IMR-90 (cell line): ENCODE data around the gene RAI2. TPM values are rescaled to one million over a fixed set of nuclear protein-coding genes. Genes with fewer than 3 reads are reported as not detected.

Experiments
- ATAC-seq: fragments of 200-7000 bp; cut with Tn5 transposase; 2 replicates; pipeline ENCODE4 v1.9.1; 2020; ENCODE audit warnings: low read depth, mild to moderate bottlenecking, moderate library complexity
- BruUV-seq: library from RNA; stranded (reverse); fragments of 400-500 nt; replicated peaks from 2 replicates; lab custom pipeline; 2021; lab: Mats Ljungman, UMichigan
- CTCF ChIA-PET: fragments of 300-600 bp; formaldehyde crosslinking; extraction: SDS; loops from one replicate; lab custom pipeline; 2021; ENCODE audit warnings: antibody characterized with exemption; lab: Yijun Ruan, JAX
- POLR2A ChIA-PET: fragments of 300-600 bp; sonication (Branson Sonifier 250); formaldehyde crosslinking; loops from one replicate; lab custom pipeline; 2022; ENCODE audit warnings: antibody characterized with exemption; ENCODE audit not compliant: unreplicated experiment; lab: Charles Lee
- DNase-seq: peaks from one replicate; pipeline ENCODE4 v3.0.0; 2013
- H2AFZ ChIP-seq: replicated peaks from 2 replicates; pipeline ENCODE3; 2013; ENCODE audit warnings: low read length, mild to moderate bottlenecking; ENCODE audit not compliant: poor library complexity
- H2AK5ac ChIP-seq: 2 replicates; pipeline ENCODE4 v1.6.1; 2013; ENCODE audit warnings: low read depth, low read length, inconsistent platforms
- H2AK9ac ChIP-seq: replicated peaks from 2 replicates; pipeline ENCODE3; 2013; ENCODE audit warnings: mild to moderate bottlenecking, low read depth, low read length, moderate library complexity; ENCODE audit not compliant: poor library complexity
- H2BK120ac ChIP-seq: 2 replicates; pipeline ENCODE4 v1.6.1; 2013; ENCODE audit warnings: low read depth, low read length, inconsistent platforms
- H2BK15ac ChIP-seq: 3 replicates; pipeline ENCODE4 v1.6.1; 2013; ENCODE audit warnings: low read depth, low read length, inconsistent platforms
- H2BK20ac ChIP-seq: 2 replicates; pipeline ENCODE4 v1.6.1; 2013; ENCODE audit warnings: low read depth, mild to moderate bottlenecking, inconsistent platforms, low read length, moderate library complexity
- H2BK5ac ChIP-seq: 2 replicates; pipeline ENCODE4 v1.6.1; 2013; ENCODE audit warnings: mild to moderate bottlenecking, low read depth, low read length, inconsistent platforms; ENCODE audit not compliant: poor library complexity, severe bottlenecking
- H3K14ac ChIP-seq: replicated peaks from 2 replicates; pipeline ENCODE4 v1.6.1; 2013; ENCODE audit warnings: low read depth, low read length, inconsistent platforms
- H3K18ac ChIP-seq: 2 replicates; pipeline ENCODE4 v1.6.1; 2013; ENCODE audit warnings: low read depth, low read length, control low read depth
- H3K23ac ChIP-seq: 2 replicates; pipeline ENCODE4 v1.6.1; 2013; ENCODE audit warnings: low read depth, low read length, inconsistent platforms
- H3K27ac ChIP-seq: 2 replicates; pipeline ENCODE4 v1.5.1; 2013; ENCODE audit warnings: mild to moderate bottlenecking, control low read depth, low read length; ENCODE audit not compliant: insufficient read depth
- H3K27me3 ChIP-seq: 2 replicates; pipeline ENCODE4 v1.6.1; 2013; ENCODE audit warnings: low read length; ENCODE audit not compliant: control insufficient read depth, insufficient read depth
- H3K36me3 ChIP-seq: 2 replicates; pipeline ENCODE4 v1.6.1; 2013; ENCODE audit warnings: low read length, mixed read lengths; ENCODE audit not compliant: control insufficient read depth, insufficient read depth
- H3K4ac ChIP-seq: 2 replicates; pipeline ENCODE4 v1.6.1; 2013; ENCODE audit warnings: low read depth, low read length, inconsistent platforms
- H3K4me1 ChIP-seq: 2 replicates; pipeline ENCODE4 v1.6.1; 2013; ENCODE audit warnings: low read length, mixed read lengths; ENCODE audit not compliant: control insufficient read depth, insufficient read depth
- H3K4me2 ChIP-seq: 2 replicates; pipeline ENCODE4 v1.6.1; 2013; ENCODE audit warnings: low read depth, mild to moderate bottlenecking, control low read depth, low read length, moderate library complexity
- H3K4me3 ChIP-seq: 2 replicates; pipeline ENCODE4 v1.5.1; 2013; ENCODE audit warnings: low read depth, mild to moderate bottlenecking, control low read depth, low read length, moderate library complexity; ENCODE audit not compliant: insufficient read depth
- H3K56ac ChIP-seq: 2 replicates; pipeline ENCODE4 v1.6.1; 2013; ENCODE audit warnings: low read length, inconsistent platforms; ENCODE audit not compliant: insufficient read depth; ENCODE audit errors: extremely low read depth
- H3K79me1 ChIP-seq, 2 experiments: 2 replicates each; pipeline ENCODE4 v1.6.1; 2013; ENCODE audit warnings: low read length in 2 of 2, inconsistent platforms in 1 of 2, low read depth in 1 of 2
- H3K9ac ChIP-seq: 2 replicates; pipeline ENCODE4 v1.6.1; 2013; ENCODE audit warnings: low read depth, low read length, control low read depth
- H3K9me1 ChIP-seq: 2 replicates; pipeline ENCODE4 v1.6.1; 2013; ENCODE audit warnings: low read length, inconsistent platforms; ENCODE audit not compliant: insufficient read depth
- H3K9me3 ChIP-seq: 2 replicates; pipeline ENCODE4 v1.6.1; 2013; ENCODE audit warnings: low read length; ENCODE audit not compliant: control insufficient read depth, insufficient read depth
- H4K20me1 ChIP-seq: 2 replicates; pipeline ENCODE4 v1.6.1; 2013; ENCODE audit warnings: low read length, inconsistent platforms; ENCODE audit not compliant: insufficient read depth
- H4K5ac ChIP-seq: 2 replicates; pipeline ENCODE4 v1.6.1; 2013; ENCODE audit warnings: mild to moderate bottlenecking, low read depth, low read length, control low read depth
- H4K8ac ChIP-seq, 2 experiments: 2 replicates each; pipeline ENCODE4 v1.6.1; 2013; ENCODE audit warnings: low read depth in 2 of 2, low read length in 2 of 2, control low read depth in 1 of 2, inconsistent platforms in 1 of 2
- H4K91ac ChIP-seq: 2 replicates; pipeline ENCODE4 v1.6.1; 2013; ENCODE audit warnings: low read depth, low read length, inconsistent platforms; ENCODE audit not compliant: insufficient read depth
- CHD1 ChIP-seq: IDR thresholded peaks from 2 replicates; pipeline ENCODE4 v1.6.1; 2012; ENCODE audit warnings: low read depth, low read length, improper control_type of control experiment
- CTCF ChIP-seq: conservative IDR thresholded peaks from 2 replicates; pipeline ENCODE4 v1.5.1; 2012; ENCODE audit warnings: mild to moderate bottlenecking, low read depth, low read length, improper control_type of control experiment
- ELK1 ChIP-seq: fragments of 150-350 bp; IDR thresholded peaks from 2 replicates; pipeline ENCODE4 v1.6.1; 2016; ENCODE audit warnings: low read depth, mild to moderate bottlenecking, low read length, moderate library complexity, borderline replicate concordance
- FOS ChIP-seq: fragments of 150-350 bp; IDR thresholded peaks from 2 replicates; pipeline ENCODE4 v1.6.1; 2016; ENCODE audit warnings: low read depth, low read length
- MAFK ChIP-seq: IDR thresholded peaks from 2 replicates; pipeline ENCODE4 v1.6.1; 2012; ENCODE audit warnings: low read depth, low read length, improper control_type of control experiment
- MAZ ChIP-seq: IDR thresholded peaks from 2 replicates; pipeline ENCODE4 v1.6.1; 2012; ENCODE audit warnings: low read depth, mild to moderate bottlenecking, low read length, improper control_type of control experiment, moderate library complexity, borderline replicate concordance
- NFE2L2 ChIP-seq: fragments of 150-350 bp; IDR thresholded peaks from 2 replicates; pipeline ENCODE4 v1.6.1; 2016; ENCODE audit warnings: low read depth, mild to moderate bottlenecking, low read length
- POLR2A ChIP-seq: IDR thresholded peaks from 2 replicates; pipeline ENCODE4 v1.6.1; 2012; ENCODE audit warnings: mild to moderate bottlenecking, low read depth, low read length
- RAD21 ChIP-seq: IDR thresholded peaks from 2 replicates; pipeline ENCODE4 v1.6.1; 2012; ENCODE audit warnings: low read length, improper control_type of control experiment
- RCOR1 ChIP-seq: IDR thresholded peaks from 2 replicates; pipeline ENCODE4 v1.6.1; 2012; ENCODE audit warnings: mild to moderate bottlenecking, low read length, improper control_type of control experiment; ENCODE audit not compliant: insufficient replicate concordance
- RFX5 ChIP-seq: IDR thresholded peaks from 2 replicates; pipeline ENCODE4 v1.8.0; 2012; ENCODE audit warnings: low read depth, mild to moderate bottlenecking, low read length, moderate library complexity
- SMC3 ChIP-seq: fragments of 150-350 bp; IDR thresholded peaks from 2 replicates; pipeline ENCODE4 v1.6.1; 2016; ENCODE audit warnings: low read depth, mild to moderate bottlenecking, antibody characterized with exemption, low read length, moderate library complexity
- WGBS, 2 experiments: methylation state at CpG; one replicate each; pipeline versions ENCODE4 v1.1.5 to v1.1.7; 2013; ENCODE audit warnings: missing lambda C conversion rate in 2 of 2; ENCODE audit not compliant: insufficient read length in 1 of 2; ENCODE audit errors: extremely low coverage in 2 of 2; 5-methylcytosine and 5-hydroxymethylcytosine counted together
- dilution Hi-C: fragments of 300-500 bp; cut with HindIII; formaldehyde crosslinking; loops from one replicate; pipeline ENCODE4 v1.14.3; 2018; ENCODE audit warnings: low sequenced_read_pairs; ENCODE audit not compliant: unreplicated experiment
- in situ Hi-C: fragments of 300-500 bp; cut with MboI; formaldehyde crosslinking; loops from 3 replicates; pipeline ENCODE4 v1.14.3; 2019; ENCODE audit warnings: low sequenced_read_pairs, inconsistent platforms, mixed read lengths
- intact Hi-C: fragments of 100-400 bp; cut with micrococcal nuclease; formaldehyde crosslinking; loops from 2 replicates; pipeline ENCODE4 v1.10.0; 2022
- polyA plus RNA-seq, 3 experiments: library from polyadenylated mRNA; depleted of rRNA; stranded (reverse); fragments of >200 nt; gene quantifications; 2 replicates each; pipeline ENCODE4 v1.2.3, GENCODE V29; 2012; ENCODE audit warnings: low replicate concordance in 1 of 3
- total RNA-seq: library from RNA; depleted of rRNA; stranded (reverse); fragments of >200 nt; gene quantifications from 2 replicates; pipeline ENCODE4 v1.2.3, GENCODE V29; 2012

The RAI2 gene
- total and polyA plus RNA-seq, 2 of the 4 experiments (the other 2 are of a cell fraction) = 0.07 TPM; not detected in 1

- no peak overlapping the region for H4K91ac ChIP-seq
- H2AK9ac ChIP-seq = no peak overlapping the region
- H3K4me3 ChIP-seq = no peak overlapping the region
- peaks cover 9% of the 10 kb centered on the region for H3K27me3 ChIP-seq
- BruUV-seq = no TSS peak
- no peak overlapping the region for H3K14ac ChIP-seq
- no peak overlapping the region for H4K8ac ChIP-seq
- H3K9me3 ChIP-seq = no peaks in the 10 kb centered on the region
- no peak overlapping the region for H2BK15ac ChIP-seq
- H3K79me1 ChIP-seq = no peaks in the 10 kb centered on the region
- ATAC-seq (no peak), DNase-seq (no peak)
- H4K20me1 ChIP-seq = no peaks in the 10 kb centered on the region
- WGBS, 2 experiments = no CpG with 5 or more reads among the region's 1 CpG
- POLR2A ChIA-PET = no interaction called here
- H3K4me2 ChIP-seq = no peak overlapping the region
- dilution Hi-C loops = no loop called here
- H2BK5ac ChIP-seq = no peak overlapping the region
- in situ Hi-C loops = loop anchor here (25.0 kb wide), 1 partner anchor 595 kb away; the partner anchor contains the start of gene SCML2
- no peak overlapping the region for H3K23ac ChIP-seq
- TF ChIP-seq MAFK (no peak), POLR2A (no peak), MAZ (no peak), CTCF (no peak), RFX5 (no peak), RCOR1 (no peak), SMC3 (no peak), CHD1 (no peak), FOS (no peak), NFE2L2 (no peak), RAD21 (no peak), ELK1 (no peak)
- H2BK120ac ChIP-seq = no peak overlapping the region
- no peak overlapping the region for H3K27ac ChIP-seq
- no peak overlapping the region for H2AK5ac ChIP-seq
- CTCF ChIA-PET = no interaction called here
- H3K9ac ChIP-seq = no peak overlapping the region
- H3K9me1 ChIP-seq = no peaks in the 10 kb centered on the region
- no peak overlapping the region for H3K56ac ChIP-seq
- no peaks in the 10 kb centered on the region for H3K36me3 ChIP-seq
- H3K4ac ChIP-seq = no peak overlapping the region
- intact Hi-C loops = no loop called here
- no peak overlapping the region for H3K18ac ChIP-seq
- no peak overlapping the region for H2AFZ ChIP-seq
- H2BK20ac ChIP-seq = no peak overlapping the region
- no peaks in the 10 kb centered on the region for H3K4me1 ChIP-seq
- no peak overlapping the region for H4K5ac ChIP-seq
Observed at GRCh38 chrX:17767734-17768133, 93.4 kb downstream of the RAI2 start.
